HAP-1 (cell line): ENCODE results near the gene SLC5A1.

Source experiments
- DNase-seq, 2 experiments: peaks; one replicate each; pipeline ENCODE4 v3.0.0-alpha.2; 2016 to 2020; ENCODE audit warnings: low spot score in 2 of 2
- H3K27me3 ChIP-seq: fragments of 250-450 bp; sonication (Bioruptor Pico); 2 replicates; pipeline ENCODE4 v1.5.1; 2020; ENCODE audit warnings: low read depth, mild to moderate bottlenecking, moderate library complexity
- H3K36me3 ChIP-seq: fragments of 250-450 bp; sonication (Bioruptor Pico); replicated peaks from 2 replicates; pipeline ENCODE4 v1.5.1; 2020; ENCODE audit warnings: mild to moderate bottlenecking
- H3K4me1 ChIP-seq: fragments of 250-450 bp; sonication (Bioruptor Pico); 2 replicates; pipeline ENCODE4 v1.5.1; 2020; ENCODE audit warnings: mild to moderate bottlenecking
- H3K4me3 ChIP-seq: fragments of 250-450 bp; sonication (Bioruptor Pico); 2 replicates; pipeline ENCODE4 v1.5.1; 2020; ENCODE audit warnings: mild to moderate bottlenecking, moderate library complexity
- H3K9me3 ChIP-seq: fragments of 250-450 bp; sonication (Bioruptor Pico); 2 replicates; pipeline ENCODE4 v1.5.1; 2020; ENCODE audit warnings: mild to moderate bottlenecking, moderate library complexity
- in situ Hi-C: fragments of 300-500 bp; cut with MboI; formaldehyde crosslinking; loops from 3 replicates; pipeline ENCODE4 v1.14.3; 2020; ENCODE audit warnings: low sequenced_read_pairs, inconsistent platforms, mixed read lengths

SLC5A1 gene

GRCh38 chr22:32042924-32043323, at the start of gene SLC5A1:
Gene SLC5A1, plus strand, starts transcription at chr22:32043261. Its CDS starts 21 bp downstream, at chr22:32043282.
- Histone ChIP-seq H3K27me3 (peaks cover 9% of the 10 kb centered on the region), H3K4me1 (no peaks in the 10 kb centered on the region), H3K36me3 (no peaks in the 10 kb centered on the region), H3K4me3 (no peak within 1 kb of the TSS), H3K9me3 (no peaks in the 10 kb centered on the region)
- in situ Hi-C loops = no loop called here
- no peak for DNase-seq

GRCh38 chr22:31995046-31995445, 48.0 kb upstream of the SLC5A1 start:
- no peak for DNase-seq
- Histone ChIP-seq H3K9me3 (no peaks in the 10 kb centered on the region), H3K36me3 (no peaks in the 10 kb centered on the region), H3K4me3 (no peak overlapping the region), H3K4me1 (no peaks in the 10 kb centered on the region), H3K27me3 (peaks cover 10% of the 10 kb centered on the region)
- in situ Hi-C loops = no loop called here

GRCh38 chr22:31995807-31996206, 47.3 kb upstream of the SLC5A1 start:
- no peaks in the 10 kb centered on the region for H3K36me3 ChIP-seq
- H3K4me1 ChIP-seq = no peaks in the 10 kb centered on the region
- peaks cover 2% of the 10 kb centered on the region; the same call in 1 of the 2 replicates for H3K27me3 ChIP-seq
- H3K4me3 ChIP-seq = no peak overlapping the region
- no peaks in the 10 kb centered on the region for H3K9me3 ChIP-seq
- no peak for DNase-seq
- in situ Hi-C loops = no loop called here

- H3K4me1 ChIP-seq = no peaks in the 10 kb centered on the region
- no peaks in the 10 kb centered on the region for H3K36me3 ChIP-seq
- no peaks in the 10 kb centered on the region for H3K27me3 ChIP-seq
- H3K9me3 ChIP-seq = no peaks in the 10 kb centered on the region
- in situ Hi-C loops = no loop called here
- DNase-seq = no peak
- H3K4me3 ChIP-seq = no peak overlapping the region
These were observed 44.2 kb upstream of the SLC5A1 start for GRCh38 chr22:31998784-31999385.

GRCh38 chr22:32000181-32000580, 42.9 kb upstream of the SLC5A1 start:
- no peak for DNase-seq
- no peaks in the 10 kb centered on the region for H3K9me3 ChIP-seq
- H3K4me3 ChIP-seq = no peak overlapping the region
- in situ Hi-C loops = no loop called here
- H3K36me3 ChIP-seq = no peaks in the 10 kb centered on the region
- no peaks in the 10 kb centered on the region for H3K27me3 ChIP-seq
- no peaks in the 10 kb centered on the region for H3K4me1 ChIP-seq

GRCh38 chr22:32005453-32005852, 37.6 kb upstream of the SLC5A1 start:
- Histone ChIP-seq H3K27me3 (no peaks in the 10 kb centered on the region; the same call in 1 of the 2 replicates), H3K9me3 (no peaks in the 10 kb centered on the region), H3K36me3 (no peaks in the 10 kb centered on the region), H3K4me1 (no peaks in the 10 kb centered on the region), H3K4me3 (no peak overlapping the region)
- in situ Hi-C loops = no loop called here
- no peak for DNase-seq

- Histone ChIP-seq H3K36me3 (no peaks in the 10 kb centered on the region), H3K4me1 (no peaks in the 10 kb centered on the region), H3K9me3 (no peaks in the 10 kb centered on the region), H3K4me3 (no peak overlapping the region), H3K27me3 (no peaks in the 10 kb centered on the region)
- in situ Hi-C loops = no loop called here
- DNase-seq = no peak
These were observed 29.9 kb upstream of the SLC5A1 start for GRCh38 chr22:32013200-32013599.

- H3K36me3 ChIP-seq = no peaks in the 10 kb centered on the region
- in situ Hi-C loops = no loop called here
- no peak overlapping the region for H3K4me3 ChIP-seq
- no peaks in the 10 kb centered on the region for H3K4me1 ChIP-seq
- H3K27me3 ChIP-seq = no peaks in the 10 kb centered on the region
- DNase-seq = no peak
- H3K9me3 ChIP-seq = no peaks in the 10 kb centered on the region
These were observed 27.0 kb upstream of the SLC5A1 start for GRCh38 chr22:32016081-32016480.

GRCh38 chr22:32018056-32018455, 25.0 kb upstream of the SLC5A1 start:
- in situ Hi-C loops = no loop called here
- Histone ChIP-seq H3K36me3 (no peaks in the 10 kb centered on the region), H3K9me3 (no peaks in the 10 kb centered on the region), H3K27me3 (peaks cover 2% of the 10 kb centered on the region), H3K4me3 (no peak overlapping the region), H3K4me1 (no peaks in the 10 kb centered on the region)
- DNase-seq = no peak

- H3K9me3 ChIP-seq = no peaks in the 10 kb centered on the region
- no peak overlapping the region for H3K4me3 ChIP-seq
- in situ Hi-C loops = no loop called here
- H3K27me3 ChIP-seq = peaks cover 7% of the 10 kb centered on the region
- no peak for DNase-seq
- no peaks in the 10 kb centered on the region for H3K36me3 ChIP-seq
- no peaks in the 10 kb centered on the region for H3K4me1 ChIP-seq
These were observed 22.9 kb upstream of the SLC5A1 start for GRCh38 chr22:32020117-32020516.

- Histone ChIP-seq H3K4me3 (no peak overlapping the region), H3K9me3 (no peaks in the 10 kb centered on the region), H3K27me3 (peaks cover 7% of the 10 kb centered on the region), H3K4me1 (no peaks in the 10 kb centered on the region), H3K36me3 (no peaks in the 10 kb centered on the region)
- DNase-seq = no peak
- in situ Hi-C loops = no loop called here
These were observed 21.3 kb upstream of the SLC5A1 start for GRCh38 chr22:32021716-32022115.

GRCh38 chr22:32023251-32023827, 19.7 kb upstream of the SLC5A1 start:
- Histone ChIP-seq H3K4me1 (no peaks in the 10 kb centered on the region), H3K4me3 (no peak overlapping the region), H3K27me3 (peaks cover 9% of the 10 kb centered on the region), H3K36me3 (no peaks in the 10 kb centered on the region), H3K9me3 (no peaks in the 10 kb centered on the region)
- in situ Hi-C loops = no loop called here
- DNase-seq = no peak

- no peak overlapping the region for H3K4me3 ChIP-seq
- in situ Hi-C loops = no loop called here
- no peaks in the 10 kb centered on the region for H3K4me1 ChIP-seq
- no peaks in the 10 kb centered on the region for H3K36me3 ChIP-seq
- peaks cover 11% of the 10 kb centered on the region for H3K27me3 ChIP-seq
- no peak for DNase-seq
- H3K9me3 ChIP-seq = no peaks in the 10 kb centered on the region
These were observed 18.3 kb upstream of the SLC5A1 start for GRCh38 chr22:32024796-32025195.

GRCh38 chr22:32030518-32031247, 12.4 kb upstream of the SLC5A1 start:
- no peak for DNase-seq
- Histone ChIP-seq H3K4me3 (no peak overlapping the region), H3K4me1 (no peaks in the 10 kb centered on the region), H3K9me3 (no peaks in the 10 kb centered on the region), H3K36me3 (no peaks in the 10 kb centered on the region), H3K27me3 (peaks cover 4% of the 10 kb centered on the region; the same call in 1 of the 2 replicates)
- in situ Hi-C loops = no loop called here
